HEK293T (cell line): Measurements from ENCODE around the gene CKB.

Source experiments
- ELF4 ChIP-seq: fragments of 450-650 bp; IDR thresholded peaks from 2 replicates; pipeline ENCODE4 v1.6.1; 2017; ENCODE audit warnings: antibody characterized with exemption
- SUZ12 ChIP-seq: fragments of 450-650 bp; IDR thresholded peaks from 2 replicates; pipeline ENCODE4 v1.6.1; 2016; ENCODE audit warnings: mild to moderate bottlenecking
- TARDBP ChIP-seq: fragments of 450-650 bp; IDR thresholded peaks from 2 replicates; pipeline ENCODE4 v1.6.1; 2016

DNA sequence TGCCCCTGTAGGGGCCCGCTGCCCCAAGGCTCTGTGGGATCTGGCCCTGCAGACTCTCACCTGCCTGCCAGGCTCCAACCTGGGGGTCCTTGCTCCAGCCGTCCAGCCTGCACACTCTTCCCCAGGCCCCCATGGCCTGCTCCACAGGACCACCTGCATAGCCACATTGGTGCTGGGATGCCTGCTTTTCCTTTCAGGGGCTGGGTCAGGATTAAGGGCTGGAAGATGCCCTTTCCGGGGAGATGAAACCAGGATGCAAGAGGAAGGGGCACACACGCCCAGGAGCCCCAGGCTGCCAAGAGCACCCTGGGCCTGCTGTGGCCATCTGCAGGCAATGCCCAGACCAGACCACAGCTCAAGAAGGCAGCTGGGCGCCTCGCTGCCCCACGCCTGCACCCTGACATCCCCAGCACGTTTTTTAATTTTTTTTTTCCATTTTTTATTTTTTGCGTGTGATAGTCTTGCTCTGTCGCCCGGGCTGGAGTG is 24.9 kb upstream of the CKB start:
- TF ChIP-seq SUZ12 (no peak), ELF4 (no peak), TARDBP (no peak)
